Natural killer cell (primary cell): Measurements from ENCODE around the gene ACTR3. TPM values are rescaled to one million over a fixed set of nuclear protein-coding genes. Genes with fewer than 3 reads are reported as not detected.

Experiments
- ATAC-seq, 3 donors: fragments of 150-1000 bp in 2 of 3; fragments of 200-7000 bp in 1 of 3; cut with Tn5 transposase; 1 replicate in 1 of 3; 2 replicates in 2 of 3; pipeline ENCODE4 v1.10.0; 2021; ENCODE audit warnings: mild to moderate bottlenecking in 2 of 3, moderate library complexity in 2 of 3
- DNase-seq, 2 donors: peaks; one replicate each; pipeline versions ENCODE4 v3.0.0 to v3.0.0-alpha.2; 2013 to 2021; ENCODE audit warnings: mixed read lengths in 1 of 2
- H3K27ac ChIP-seq: one replicate; pipeline ENCODE4 v1.5.1; 2013; ENCODE audit warnings: mild to moderate bottlenecking, low read length
- H3K27me3 ChIP-seq: one replicate; pipeline ENCODE4 v1.6.1; 2013; ENCODE audit warnings: low read length; ENCODE audit not compliant: control insufficient read depth, insufficient read depth
- H3K36me3 ChIP-seq: one replicate; pipeline ENCODE4 v1.6.1; 2013; ENCODE audit warnings: low read length; ENCODE audit not compliant: control insufficient read depth, insufficient read depth
- H3K4me1 ChIP-seq: one replicate; pipeline ENCODE4 v1.6.1; 2013; ENCODE audit warnings: low read length; ENCODE audit not compliant: control insufficient read depth, insufficient read depth
- H3K4me3 ChIP-seq: one replicate; pipeline ENCODE4 v1.5.1; 2013; ENCODE audit warnings: low read length
- H3K9me3 ChIP-seq: one replicate; pipeline ENCODE4 v1.6.1; 2013; ENCODE audit warnings: low read length; ENCODE audit not compliant: control insufficient read depth, insufficient read depth
- H3K27ac Mint-ChIP-seq, 2 donors: one replicate each; pipeline ENCODE4 v1.8.0; 2022; ENCODE audit warnings: mild to moderate bottlenecking in 2 of 2, mixed read lengths in 2 of 2, moderate library complexity in 1 of 2
- H3K27me3 Mint-ChIP-seq, 2 donors: one replicate each; pipeline ENCODE4 v1.8.0; 2022; ENCODE audit warnings: low read depth in 2 of 2, mixed read lengths in 2 of 2
- H3K36me3 Mint-ChIP-seq: one replicate; pipeline ENCODE4 v1.8.0; 2022; ENCODE audit warnings: mixed read lengths
- H3K4me1 Mint-ChIP-seq, 2 donors: one replicate each; pipeline ENCODE4 v1.8.0; 2022; ENCODE audit warnings: mixed read lengths in 2 of 2
- H3K4me3 Mint-ChIP-seq: one replicate; pipeline ENCODE4 v1.8.0; 2022; ENCODE audit warnings: mild to moderate bottlenecking, moderate library complexity, mixed read lengths
- H3K9me3 Mint-ChIP-seq, 2 donors: one replicate each; pipeline ENCODE4 v1.8.0; 2022; ENCODE audit warnings: mixed read lengths in 2 of 2
- WGBS: methylation state at CpG from one replicate; pipeline ENCODE4 v1.1.7; 2013; ENCODE audit warnings: missing lambda C conversion rate; ENCODE audit not compliant: insufficient coverage; 5-methylcytosine and 5-hydroxymethylcytosine counted together
- intact Hi-C: fragments of 100-400 bp; cut with micrococcal nuclease; formaldehyde crosslinking; loops from one replicate; pipeline ENCODE4 v1.14.2; 2022
- total RNA-seq, 4 donors: library from RNA; stranded (reverse); fragments of 120-200 nt in 1 of 4; gene quantifications; one replicate each; pipeline versions ENCODE4 v1.2.3 to v1.2.4, GENCODE V29; 2013 to 2022
- TF ChIP-seq, protein P1 (sequence below): fragments of 200-600 bp; IDR thresholded peaks from one replicate; pipeline ENCODE4 v1.8.0; 2022; ENCODE audit warnings: antibody characterized with exemption

ACTR3 gene
- total RNA-seq, 3 donors from 2014 or later (not counting 1 experiment from before 2014, with no cell fraction given) = 323 to 428 (median 352) TPM

DNA sequence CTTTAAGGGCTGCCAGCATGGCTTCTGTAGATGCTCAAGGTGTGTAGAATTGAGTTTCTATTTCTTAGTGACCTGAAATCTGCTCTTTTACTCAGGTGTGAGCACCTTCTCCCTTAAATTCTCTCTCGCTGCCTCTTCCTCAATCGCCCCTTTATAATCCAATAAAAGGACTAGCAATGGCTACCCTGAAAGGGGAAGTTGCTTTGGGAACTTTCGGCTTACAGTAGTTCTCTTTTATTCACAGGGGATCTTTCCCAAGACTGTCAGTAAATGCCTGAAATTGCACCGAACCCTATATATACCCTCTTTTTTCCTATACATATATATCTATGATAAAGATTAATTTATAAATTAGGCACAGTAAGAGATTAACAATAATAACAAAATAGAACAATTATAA, 121.8 kb downstream of the ACTR3 start:
- DNase-seq = no peak
- WGBS = 14% methylated on average over 1 of the region's 4 CpGs
- H3K4me3 ChIP-seq = no peak overlapping the region
- H3K4me1 ChIP-seq = no peaks in the 10 kb centered on the region
- ATAC-seq = no peak
- peaks cover 3 to 18% of the 10 kb centered on the region in 2 donors for H3K27me3 Mint-ChIP-seq
- H3K4me1 Mint-ChIP-seq = no peaks in the 10 kb centered on the region
- H3K9me3 ChIP-seq = no peaks in the 10 kb centered on the region
- H3K9me3 Mint-ChIP-seq = no peaks in the 10 kb centered on the region
- no peaks in the 10 kb centered on the region for H3K36me3 Mint-ChIP-seq
- no peaks in the 10 kb centered on the region for H3K27me3 ChIP-seq
- no peaks in the 10 kb centered on the region for H3K36me3 ChIP-seq
- no peak overlapping the region for H3K27ac Mint-ChIP-seq
- TF ChIP-seq, protein P1, sequence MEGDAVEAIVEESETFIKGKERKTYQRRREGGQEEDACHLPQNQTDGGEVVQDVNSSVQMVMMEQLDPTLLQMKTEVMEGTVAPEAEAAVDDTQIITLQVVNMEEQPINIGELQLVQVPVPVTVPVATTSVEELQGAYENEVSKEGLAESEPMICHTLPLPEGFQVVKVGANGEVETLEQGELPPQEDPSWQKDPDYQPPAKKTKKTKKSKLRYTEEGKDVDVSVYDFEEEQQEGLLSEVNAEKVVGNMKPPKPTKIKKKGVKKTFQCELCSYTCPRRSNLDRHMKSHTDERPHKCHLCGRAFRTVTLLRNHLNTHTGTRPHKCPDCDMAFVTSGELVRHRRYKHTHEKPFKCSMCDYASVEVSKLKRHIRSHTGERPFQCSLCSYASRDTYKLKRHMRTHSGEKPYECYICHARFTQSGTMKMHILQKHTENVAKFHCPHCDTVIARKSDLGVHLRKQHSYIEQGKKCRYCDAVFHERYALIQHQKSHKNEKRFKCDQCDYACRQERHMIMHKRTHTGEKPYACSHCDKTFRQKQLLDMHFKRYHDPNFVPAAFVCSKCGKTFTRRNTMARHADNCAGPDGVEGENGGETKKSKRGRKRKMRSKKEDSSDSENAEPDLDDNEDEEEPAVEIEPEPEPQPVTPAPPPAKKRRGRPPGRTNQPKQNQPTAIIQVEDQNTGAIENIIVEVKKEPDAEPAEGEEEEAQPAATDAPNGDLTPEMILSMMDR = no peak
- H3K27ac ChIP-seq = no peak overlapping the region
- H3K4me3 Mint-ChIP-seq = no peak overlapping the region
- intact Hi-C loops = no loop called here

Other genes with a start within 250 kb of the ACTR3 start
- gene SLC35F5, start 133.4 kb upstream of the ACTR3 start, total RNA-seq = 10 to 100 TPM; 42.0 to 48.9 (median 42.3) TPM